SK-N-SH treated with all-trans-retinoic acid at 6 μM for 48 hours (cell line): Measurements from ENCODE around the gene ID3.

Experiments
- ARNTL ChIP-seq: fragments of 450-650 bp; formaldehyde crosslinking; IDR thresholded peaks from 2 replicates; pipeline ENCODE4 v1.5.0; 2020; ENCODE audit warnings: low read depth, mild to moderate bottlenecking, moderate library complexity, borderline replicate concordance
- ESRRG ChIP-seq: fragments of 250-450 bp; sonication (Bioruptor Pico); IDR thresholded peaks from 2 replicates; pipeline ENCODE4 v1.6.1; 2021; ENCODE audit warnings: mild to moderate bottlenecking
- PATZ1 ChIP-seq: fragments of 250-450 bp; sonication (Bioruptor Pico); IDR thresholded peaks from 2 replicates; pipeline ENCODE4 v1.8.0; 2020; ENCODE audit warnings: mild to moderate bottlenecking, moderate library complexity, borderline replicate concordance
- TOX ChIP-seq: fragments of 250-450 bp; sonication (Bioruptor Pico); IDR thresholded peaks from 2 replicates; pipeline ENCODE4 v1.8.0; 2021; ENCODE audit warnings: mild to moderate bottlenecking, moderate library complexity, borderline replicate concordance
- ZC3H10 ChIP-seq: fragments of 250-450 bp; sonication (Bioruptor Pico); IDR thresholded peaks from 2 replicates; pipeline ENCODE4 v1.5.1; 2021; ENCODE audit warnings: mild to moderate bottlenecking, moderate library complexity
- ZFP30 ChIP-seq: fragments of 450-650 bp; formaldehyde crosslinking; IDR thresholded peaks from 2 replicates; pipeline ENCODE4 v1.5.0; 2022; ENCODE audit warnings: mild to moderate bottlenecking, moderate library complexity

GRCh38 chr1:23522244-23522982, 36.9 kb downstream of the ID3 start:
- no peak for TF ChIP-seq TOX (CRISPR knock-in tag)
- no peak for TF ChIP-seq PATZ1 (CRISPR knock-in tag)
- no peak for TF ChIP-seq ZFP30 (CRISPR knock-in tag)
- no peak for TF ChIP-seq ESRRG (CRISPR knock-in tag)
- TF ChIP-seq ZC3H10 (CRISPR knock-in tag): no peak
- no peak for TF ChIP-seq ARNTL
